ES-I3 (cell line): ENCODE data around the gene BAIAP2L2.

Experiments used
- H3K36me3 ChIP-seq: 2 replicates; pipeline ENCODE4 v1.6.1; 2013; ENCODE audit warnings: mild to moderate bottlenecking, low read length, control low read depth, moderate library complexity; ENCODE audit not compliant: insufficient read depth
- H3K4me1 ChIP-seq: 2 replicates; pipeline ENCODE4 v1.6.1; 2013; ENCODE audit warnings: mild to moderate bottlenecking, control low read depth, low read length; ENCODE audit not compliant: insufficient read depth
- H3K9ac ChIP-seq: 2 replicates; pipeline ENCODE4 v1.6.1; 2013; ENCODE audit warnings: low read depth, mild to moderate bottlenecking, low read length, moderate library complexity
- H3K9me3 ChIP-seq: 2 replicates; pipeline ENCODE4 v1.6.1; 2013; ENCODE audit warnings: mild to moderate bottlenecking, low read length, moderate library complexity; ENCODE audit not compliant: control insufficient read depth, insufficient read depth

Gene BAIAP2L2

DNA sequence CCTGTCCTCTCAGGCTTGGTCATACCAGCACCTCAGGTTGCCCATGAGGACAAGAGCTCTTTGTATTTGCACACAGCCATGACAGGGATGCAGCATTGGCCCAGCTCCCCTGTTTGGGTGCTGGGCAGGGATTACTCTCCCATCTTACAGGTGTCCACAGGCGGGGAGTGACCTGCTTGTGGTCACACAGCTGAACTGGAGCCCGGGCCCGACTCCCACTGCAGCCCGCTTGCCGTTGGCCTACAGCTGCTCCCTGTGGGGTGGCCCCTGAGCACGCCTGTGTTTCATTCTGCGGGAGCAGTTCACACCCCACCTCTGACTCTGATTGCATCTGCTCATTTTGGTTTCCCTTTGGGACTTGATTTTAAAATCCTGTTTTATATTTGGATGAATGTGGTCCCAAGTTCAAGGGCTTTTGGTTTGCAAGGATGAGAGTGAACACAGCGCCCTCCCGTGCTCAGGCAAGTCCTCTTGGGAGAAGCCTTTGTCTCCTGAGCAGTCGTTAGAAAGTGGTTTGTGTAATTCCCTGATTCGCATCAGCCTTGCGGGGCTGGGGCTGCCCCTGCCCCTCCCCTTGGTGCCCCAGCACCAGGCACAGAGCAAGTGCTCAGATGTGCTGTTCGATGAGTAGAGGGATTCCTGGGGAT lies 44.0 kb downstream of the BAIAP2L2 start:
- Histone ChIP-seq H3K9ac (no peak overlapping the region), H3K9me3 (no peaks in the 10 kb centered on the region), H3K4me1 (no peaks in the 10 kb centered on the region), H3K36me3 (peaks cover 13% of the 10 kb centered on the region; the same call in 1 of the 2 replicates)

DNA sequence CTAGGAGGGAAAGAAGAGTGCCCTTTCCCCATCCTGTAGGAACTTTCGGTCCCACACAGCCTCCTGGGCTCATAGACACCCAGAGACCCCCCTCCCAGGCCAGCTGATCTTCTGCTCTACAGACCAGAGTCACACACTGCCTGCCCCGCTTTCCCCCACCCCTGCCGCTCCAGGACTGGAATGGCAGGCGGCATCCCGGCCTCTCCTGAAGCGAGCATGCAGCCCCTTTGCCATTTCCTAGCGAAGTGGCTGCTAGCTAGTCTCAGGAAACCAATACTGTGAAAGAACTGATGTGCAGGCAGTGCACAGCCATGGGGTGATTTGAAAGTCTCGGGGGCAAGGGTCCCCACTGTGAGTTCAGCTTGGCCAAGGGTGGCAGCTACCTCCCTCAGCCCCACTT lies 44.9 kb downstream of the BAIAP2L2 start:
- Histone ChIP-seq H3K9ac (no peak overlapping the region), H3K36me3 (peaks cover 13% of the 10 kb centered on the region; the same call in 1 of the 2 replicates), H3K4me1 (no peaks in the 10 kb centered on the region), H3K9me3 (no peaks in the 10 kb centered on the region)

DNA sequence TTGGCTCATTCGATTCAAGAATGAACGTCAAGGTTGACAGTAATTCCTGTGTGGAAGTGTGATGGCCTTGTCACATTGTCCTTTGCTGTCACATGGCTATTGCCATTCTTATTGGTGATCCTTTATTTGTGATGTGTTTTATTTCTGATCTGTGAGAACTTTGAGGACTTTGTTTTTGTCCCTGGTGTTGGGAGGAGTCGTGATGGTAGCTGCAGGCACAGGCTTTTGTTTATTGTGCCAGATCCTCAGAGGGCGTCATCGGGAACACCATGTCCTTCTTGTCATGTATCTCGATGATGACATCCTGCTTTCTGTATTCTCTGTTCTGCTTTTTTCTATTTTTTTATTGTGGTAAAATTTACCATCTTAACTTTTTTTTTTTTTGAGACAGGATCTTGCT lies 47.7 kb downstream of the BAIAP2L2 start:
- Histone ChIP-seq H3K9me3 (no peaks in the 10 kb centered on the region), H3K4me1 (0 out of 2 replicates have a peak, but pooled peaks cover 3% of the 10 kb centered on the region), H3K9ac (no peak overlapping the region), H3K36me3 (peaks cover 11% of the 10 kb centered on the region; the same call in 1 of the 2 replicates)

DNA sequence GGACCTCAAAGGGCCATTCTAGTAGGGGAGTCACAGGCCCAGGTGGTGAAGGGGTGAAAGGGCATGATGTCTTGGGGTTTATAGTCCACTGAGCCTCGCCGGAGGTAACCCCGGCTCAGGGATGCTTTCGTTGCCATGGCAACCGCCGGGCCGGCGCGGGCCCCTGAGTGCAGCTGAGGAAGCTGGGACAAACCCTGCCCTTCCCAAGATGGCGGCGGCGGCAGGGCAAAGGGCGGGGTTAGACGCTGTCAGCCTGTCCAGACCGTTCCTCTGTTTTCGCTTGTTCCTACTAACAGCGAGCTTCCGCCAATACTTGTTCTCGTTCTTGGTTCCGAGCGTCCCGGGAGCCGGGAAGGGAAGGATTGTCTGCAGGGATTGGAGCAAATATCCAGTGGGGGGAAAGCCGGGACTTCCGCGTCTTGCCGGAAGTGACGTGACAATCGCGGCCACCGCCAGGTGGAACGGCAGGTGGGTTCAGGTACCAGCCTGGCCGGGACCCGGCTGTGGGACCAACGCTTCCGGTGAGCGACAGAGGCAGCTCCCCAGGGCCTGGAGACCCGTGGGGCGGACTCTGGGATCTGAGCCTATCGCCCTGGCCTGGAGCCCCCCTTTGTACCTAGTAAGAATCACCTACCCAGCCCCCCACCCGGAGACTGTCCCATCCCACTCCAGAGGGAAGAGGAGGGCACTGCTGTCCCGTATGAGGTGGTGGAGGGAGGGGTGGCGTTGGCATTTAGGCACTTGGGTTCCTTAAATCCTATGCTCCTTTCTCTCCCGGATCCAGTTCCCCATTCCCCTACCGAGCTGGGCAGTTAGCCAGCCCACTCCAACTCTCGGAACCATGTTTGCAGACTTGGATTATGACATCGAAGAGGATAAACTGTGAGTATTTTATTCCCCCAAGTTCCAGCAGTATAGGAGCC lies 53.3 kb downstream of the BAIAP2L2 start, which contains the start of gene PICK1:
Gene PICK1, plus strand, starts transcription at position 436 of the 923 bp plus-strand sequence. Its CDS starts 406 bp downstream, at position 842.
- peak within 1 kb of the TSS; percentile 80 for H3K9ac ChIP-seq
- no peaks in the 10 kb centered on the region for H3K9me3 ChIP-seq
- 0 out of 2 replicates have a peak, but pooled peaks cover 5% of the 10 kb centered on the region for H3K4me1 ChIP-seq
- peaks cover 4% of the 10 kb centered on the region; the same call in 1 of the 2 replicates for H3K36me3 ChIP-seq

DNA sequence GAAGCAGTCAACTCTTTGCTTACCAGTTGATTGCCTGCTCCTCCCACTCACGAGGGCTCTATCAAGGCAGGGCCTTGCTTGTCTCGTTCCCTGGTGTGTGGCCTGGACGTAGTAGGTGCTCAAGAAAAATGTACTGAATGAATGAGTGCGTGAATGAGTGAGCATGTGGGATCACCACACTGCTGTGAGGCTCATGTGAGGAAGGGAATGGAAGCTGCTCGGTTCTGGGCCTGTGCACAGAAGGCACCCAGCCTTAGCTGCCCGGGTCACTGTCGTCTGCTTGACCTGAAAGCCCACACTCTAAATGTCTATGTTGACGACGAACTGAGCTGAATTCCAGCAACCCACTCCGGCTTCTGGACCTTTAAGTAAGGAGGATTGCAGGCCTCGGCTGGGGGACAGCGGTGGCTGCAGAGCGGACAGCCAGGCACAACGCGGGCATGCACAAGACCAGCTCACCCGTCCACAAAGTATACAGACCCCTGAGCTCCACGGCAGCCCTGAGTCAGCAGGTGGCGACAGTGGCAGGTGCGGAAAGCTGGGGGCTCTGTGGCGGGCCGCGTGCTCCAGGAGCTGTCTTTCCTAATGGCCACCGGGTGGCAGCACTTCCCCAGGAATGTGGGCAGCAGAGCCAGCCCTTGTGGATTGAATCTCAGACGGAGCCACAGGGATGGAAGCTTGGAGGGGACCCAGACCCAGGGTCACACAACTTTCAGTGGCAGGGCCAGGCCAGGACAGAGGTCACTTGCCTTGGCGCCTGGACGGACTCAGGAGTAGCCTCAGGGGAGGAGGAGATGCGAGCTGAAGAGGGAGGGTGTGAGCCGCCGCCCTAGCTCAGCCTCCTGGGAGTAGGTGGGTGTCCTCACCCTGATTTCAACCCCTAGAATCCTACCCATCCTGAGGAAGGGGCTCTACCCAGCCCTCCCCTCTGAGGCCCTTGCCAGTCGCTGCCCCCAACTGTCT lies 58.3 kb downstream of the BAIAP2L2 start:
- peaks cover 3% of the 10 kb centered on the region; the same call in 1 of the 2 replicates for H3K4me1 ChIP-seq
- no peak overlapping the region for H3K9ac ChIP-seq
- H3K36me3 ChIP-seq = no peaks in the 10 kb centered on the region
- H3K9me3 ChIP-seq = no peaks in the 10 kb centered on the region

DNA sequence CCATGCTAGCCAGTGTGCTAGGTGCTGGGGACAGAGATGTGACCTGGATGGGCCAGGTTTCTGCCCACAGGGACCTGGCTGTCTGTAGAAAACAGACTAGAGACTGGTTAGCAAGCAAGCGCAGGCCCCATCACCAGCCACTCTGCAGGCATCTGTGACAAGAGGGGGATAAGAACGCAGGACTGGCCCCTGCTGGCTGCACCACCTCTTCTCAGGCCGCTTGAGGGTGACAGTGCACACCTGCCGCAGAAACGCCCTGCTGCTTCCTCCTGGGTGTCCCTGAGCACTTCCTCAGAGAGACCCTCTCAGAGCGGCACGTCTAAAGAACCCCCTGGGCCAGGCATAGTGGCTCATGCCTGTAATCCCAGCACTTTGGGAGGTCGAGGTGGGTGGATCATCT lies 59.2 kb downstream of the BAIAP2L2 start:
- H3K36me3 ChIP-seq = no peaks in the 10 kb centered on the region
- H3K9ac ChIP-seq = no peak overlapping the region
- H3K9me3 ChIP-seq = no peaks in the 10 kb centered on the region
- peaks cover 3% of the 10 kb centered on the region; the same call in 1 of the 2 replicates for H3K4me1 ChIP-seq

DNA sequence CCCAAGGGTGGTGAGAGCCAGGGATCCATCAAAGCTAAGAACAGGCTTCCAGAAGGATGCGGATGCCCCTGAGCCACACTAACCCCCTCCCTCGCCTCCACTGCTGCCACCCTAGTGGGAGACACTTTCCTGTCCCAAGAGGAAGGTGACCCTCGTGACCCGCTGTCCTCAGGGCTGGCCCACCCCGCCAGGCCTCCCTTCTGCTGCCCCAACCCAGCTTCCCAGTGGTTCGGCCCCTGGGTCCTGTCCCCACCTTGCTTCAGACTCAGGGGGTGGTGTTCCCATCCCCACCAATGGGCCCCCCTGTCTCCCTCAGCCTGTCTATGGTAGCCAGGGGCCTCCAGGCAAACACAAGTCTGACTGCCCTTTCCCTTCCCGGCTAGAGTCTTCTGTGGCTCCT lies 59.8 kb downstream of the BAIAP2L2 start:
- Histone ChIP-seq H3K36me3 (no peaks in the 10 kb centered on the region), H3K9ac (no peak overlapping the region), H3K9me3 (no peaks in the 10 kb centered on the region), H3K4me1 (peaks cover 3% of the 10 kb centered on the region; the same call in 1 of the 2 replicates)

DNA sequence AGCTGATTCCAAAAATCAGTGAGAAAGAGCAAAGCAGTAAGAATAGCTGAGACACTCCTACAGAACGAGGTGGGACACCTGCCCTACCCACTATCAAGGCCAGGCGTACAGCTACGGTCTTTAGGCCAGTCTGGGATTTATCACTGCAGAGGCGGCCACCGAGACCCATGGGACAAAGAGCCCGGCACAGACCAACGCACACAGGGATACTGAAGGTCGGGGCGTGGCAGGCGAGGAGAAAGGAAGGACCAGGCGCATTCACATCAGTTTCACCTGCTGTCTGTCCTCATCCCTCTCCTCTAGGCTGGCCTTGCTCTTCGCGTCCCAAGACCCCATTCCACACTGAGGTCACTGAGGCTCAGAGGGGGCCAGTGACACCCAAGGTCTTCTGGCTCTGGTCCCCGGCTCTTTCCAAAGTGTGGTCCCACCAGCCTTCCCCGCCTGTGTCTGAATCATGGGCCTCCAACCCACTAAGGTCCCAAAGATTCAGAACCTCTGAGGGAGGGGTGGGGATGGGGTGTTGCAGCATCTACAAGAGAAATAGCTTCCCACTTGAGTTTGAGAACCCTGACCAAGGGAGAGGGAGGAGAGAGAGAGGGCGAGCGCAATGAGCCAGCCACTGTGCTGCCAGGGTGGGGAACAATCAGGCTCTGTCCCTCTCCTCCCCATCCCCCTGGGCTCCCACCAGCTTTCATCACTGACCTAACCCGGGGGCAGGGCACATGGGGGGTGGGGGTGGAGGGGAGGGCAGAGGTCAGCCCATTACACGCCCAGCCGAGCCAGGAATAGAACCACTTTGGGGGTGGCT lies 60.5 kb downstream of the BAIAP2L2 start:
- Histone ChIP-seq H3K36me3 (no peaks in the 10 kb centered on the region), H3K9ac (no peak overlapping the region), H3K9me3 (no peaks in the 10 kb centered on the region), H3K4me1 (peaks cover 3% of the 10 kb centered on the region; the same call in 1 of the 2 replicates)

DNA sequence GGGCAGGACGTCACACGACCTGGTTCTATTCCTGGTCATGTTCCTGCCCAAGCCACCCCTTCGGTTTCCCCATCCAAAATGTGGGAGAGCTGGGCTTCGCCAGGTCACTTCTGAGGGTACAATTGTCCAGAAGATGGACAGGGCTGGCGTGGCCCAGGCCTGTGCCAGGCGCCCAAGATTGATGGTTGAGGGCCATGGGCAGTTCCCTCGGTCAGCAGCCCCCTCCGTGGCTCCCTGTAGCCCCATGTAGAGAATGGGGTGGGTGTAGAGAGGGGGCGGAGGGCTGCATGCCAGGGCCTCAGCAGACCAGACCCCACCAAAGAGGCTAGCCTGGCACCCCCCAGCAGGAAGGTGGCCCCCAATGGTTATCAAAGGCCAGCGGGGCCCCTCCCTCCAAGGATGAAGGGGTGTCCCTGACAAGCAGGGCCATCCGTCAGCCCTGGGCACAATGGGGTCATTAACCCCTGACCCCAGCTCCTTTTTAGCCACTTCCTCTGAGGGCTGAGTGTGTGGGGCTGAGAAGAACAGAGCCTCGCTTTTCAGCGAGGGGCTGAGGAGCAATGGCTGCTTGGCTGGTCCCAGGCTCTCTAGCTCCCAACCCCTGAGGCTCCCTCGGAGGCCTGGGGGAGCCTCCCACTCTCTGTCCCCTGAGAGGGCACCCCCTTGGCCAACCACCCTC lies 64.3 kb downstream of the BAIAP2L2 start:
- Histone ChIP-seq H3K9ac (no peak overlapping the region), H3K4me1 (no peaks in the 10 kb centered on the region), H3K36me3 (no peaks in the 10 kb centered on the region), H3K9me3 (no peaks in the 10 kb centered on the region)

DNA sequence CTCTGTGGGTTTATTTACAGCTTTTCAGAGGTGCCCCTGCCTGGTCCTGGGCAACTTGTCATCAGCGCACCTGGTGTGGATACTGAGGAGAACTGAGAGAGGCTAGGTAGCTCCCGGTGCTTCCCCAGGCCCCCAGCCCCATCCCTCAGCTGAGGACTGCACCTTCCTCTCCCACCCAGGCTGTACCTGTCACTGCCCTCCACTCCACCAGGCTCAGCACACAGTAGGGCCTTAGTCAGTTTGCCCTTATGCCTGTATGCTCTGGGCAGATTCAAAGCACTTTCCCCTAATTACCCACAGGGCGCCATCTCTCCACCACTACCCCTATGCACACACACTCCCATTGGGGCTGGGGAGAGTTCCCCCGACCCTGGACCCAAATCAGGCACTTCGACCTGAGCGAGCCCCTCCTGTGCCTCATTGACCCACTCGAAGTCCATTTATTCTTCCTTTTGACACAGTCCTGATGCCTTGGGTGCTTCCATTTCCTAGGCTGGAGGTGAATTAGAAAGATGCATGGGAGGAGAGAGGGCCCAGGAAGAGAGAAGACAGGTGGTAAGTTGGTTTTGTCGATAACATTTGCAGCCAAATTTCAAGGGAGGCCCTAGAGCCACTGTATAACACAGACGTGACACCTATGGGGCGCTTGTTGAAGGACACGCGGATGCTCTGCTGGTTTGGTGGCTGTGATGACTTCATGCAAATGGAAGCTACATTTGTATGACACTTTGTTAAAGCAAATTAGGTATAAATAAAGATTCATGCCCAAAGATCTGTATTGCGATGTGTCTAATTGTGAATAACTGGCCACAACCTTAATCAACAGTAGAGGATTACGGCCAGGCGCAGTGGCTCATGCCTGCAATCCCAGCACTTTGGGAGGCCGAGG lies 67.1 kb downstream of the BAIAP2L2 start:
- H3K4me1 ChIP-seq = no peaks in the 10 kb centered on the region
- H3K9me3 ChIP-seq = no peaks in the 10 kb centered on the region
- H3K36me3 ChIP-seq = no peaks in the 10 kb centered on the region
- H3K9ac ChIP-seq = no peak overlapping the region

DNA sequence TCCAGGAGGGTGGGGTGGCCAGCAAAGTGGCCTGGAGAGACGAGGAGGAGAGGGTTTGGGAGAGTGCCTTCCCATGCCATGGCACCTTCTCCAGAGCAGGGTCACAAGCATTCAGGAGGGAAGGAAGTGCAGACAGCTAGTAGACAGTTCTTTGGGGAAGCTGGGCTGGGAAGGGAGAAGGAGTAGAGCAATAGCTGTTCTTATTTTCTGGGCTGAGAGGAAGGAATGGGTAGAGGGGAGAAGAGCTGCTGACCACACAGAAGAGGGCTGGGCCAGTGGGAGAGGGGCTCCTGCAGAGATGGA lies 68.0 kb downstream of the BAIAP2L2 start:
- no peaks in the 10 kb centered on the region for H3K9me3 ChIP-seq
- no peak overlapping the region for H3K9ac ChIP-seq
- H3K36me3 ChIP-seq = no peaks in the 10 kb centered on the region
- H3K4me1 ChIP-seq = no peaks in the 10 kb centered on the region

DNA sequence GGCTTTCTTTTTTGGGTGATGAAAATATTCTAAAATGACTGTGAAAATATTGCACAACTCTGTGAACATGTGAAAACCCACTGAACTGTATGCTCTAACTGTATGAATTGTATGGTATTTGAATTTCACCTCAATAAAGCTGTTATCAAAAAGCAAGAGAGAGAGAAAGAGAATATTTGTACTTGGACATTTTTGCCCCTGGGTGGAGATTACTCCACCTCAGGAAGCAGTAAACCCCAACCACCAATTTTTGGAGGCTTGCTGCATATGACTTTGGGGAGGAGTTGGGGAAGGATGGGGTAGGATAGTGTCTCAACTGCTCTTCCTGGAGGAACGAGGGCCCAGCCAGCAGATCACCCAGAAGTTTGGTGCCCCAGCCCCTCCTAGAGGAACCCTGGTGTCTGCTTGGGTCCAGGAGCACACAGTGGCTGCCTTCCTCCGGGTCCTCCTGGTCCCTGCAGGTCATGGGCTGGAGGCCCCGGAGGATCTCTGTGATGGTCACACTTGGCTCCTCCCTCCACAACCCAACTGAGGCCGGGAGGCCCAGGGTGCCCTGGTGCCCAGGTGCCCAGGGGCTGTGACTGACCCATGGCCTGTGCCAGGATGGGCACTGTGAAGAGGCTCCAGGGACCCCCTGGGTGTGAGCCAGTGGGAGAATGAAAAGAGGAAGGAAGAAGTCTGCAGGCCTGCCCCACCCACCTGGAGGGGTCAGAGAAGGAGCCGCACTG lies 68.6 kb downstream of the BAIAP2L2 start:
- Histone ChIP-seq H3K9ac (no peak overlapping the region), H3K36me3 (no peaks in the 10 kb centered on the region), H3K4me1 (no peaks in the 10 kb centered on the region), H3K9me3 (no peaks in the 10 kb centered on the region)
